ENCODE data around the gene RFESD.
"Not testable (repeated sequence)": the region's sequence is repeated elsewhere in the genome, so short reads cannot be mapped to it uniquely, and the experiment has no call there.

RFESD gene

DNA sequence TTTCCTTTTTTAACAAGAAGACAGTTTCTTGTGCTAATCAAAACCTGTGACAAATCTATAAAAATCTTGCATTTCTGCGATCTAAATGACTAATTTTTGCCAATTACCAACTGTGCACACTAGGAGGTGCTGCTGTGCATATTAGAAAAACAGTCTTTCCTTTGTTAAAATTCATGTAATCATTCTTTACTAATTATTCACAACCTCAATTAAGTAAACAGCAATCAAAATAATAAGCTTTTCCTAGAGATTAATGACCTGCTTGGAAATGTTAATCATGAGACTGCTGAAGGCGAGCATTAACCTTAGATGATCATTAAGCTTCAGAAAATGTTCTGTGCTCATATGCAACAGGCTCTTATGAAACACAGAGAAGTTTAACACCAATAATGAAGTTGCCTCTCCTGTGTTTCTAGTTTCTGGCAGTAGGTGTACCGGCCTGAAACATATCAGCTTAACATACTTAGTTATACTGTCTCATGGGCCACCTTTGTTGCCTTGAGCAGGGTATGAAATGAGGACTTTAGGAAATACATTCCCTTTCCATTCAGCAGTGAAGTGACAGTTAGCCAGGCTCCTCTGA, 17.7 kb downstream of the RFESD start:
- no peak for DNase-seq (ENCODE audit: low read depth)

DNA sequence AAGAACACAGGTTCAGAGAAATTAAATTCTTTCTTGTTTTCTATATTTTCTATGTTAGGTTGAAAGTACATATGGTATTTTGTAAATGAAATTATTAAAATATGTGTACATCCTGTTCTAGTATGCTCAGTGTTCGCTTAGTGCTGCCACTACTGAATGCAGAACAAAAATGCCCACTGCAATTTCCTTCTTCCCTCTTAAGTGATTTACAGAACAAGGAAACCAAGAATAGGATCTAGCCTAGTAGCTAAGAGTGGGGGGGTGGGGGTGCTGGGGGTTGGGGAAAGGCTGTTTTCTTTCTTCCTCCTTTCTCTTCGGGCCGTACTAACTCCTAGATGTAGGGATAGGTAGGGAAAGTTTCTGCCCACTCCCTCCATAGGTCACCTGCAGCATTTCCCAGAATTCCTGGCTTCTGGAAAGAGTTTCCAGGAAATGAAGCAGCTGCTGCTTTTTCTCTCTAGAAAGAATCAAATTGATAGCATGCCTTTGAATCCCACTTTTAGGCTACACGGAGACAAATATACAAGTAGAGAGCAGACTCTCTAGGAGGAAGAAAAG, 20.6 kb downstream of the RFESD start:
- DNase-seq (ENCODE audit: low read depth), result no peak

GRCh38 chr5:95667678-95668077, 21.1 kb downstream of the RFESD start:
- DNase-seq (ENCODE audit: low read depth), result no peak

- DNase-seq (ENCODE audit: low read depth), result no peak
Observed at GRCh38 chr5:95668216-95668615, 21.6 kb downstream of the RFESD start.

- DNase-seq (ENCODE audit: low read depth), result no peak
Observed at GRCh38 chr5:95668728-95669127, 22.2 kb downstream of the RFESD start.

DNA sequence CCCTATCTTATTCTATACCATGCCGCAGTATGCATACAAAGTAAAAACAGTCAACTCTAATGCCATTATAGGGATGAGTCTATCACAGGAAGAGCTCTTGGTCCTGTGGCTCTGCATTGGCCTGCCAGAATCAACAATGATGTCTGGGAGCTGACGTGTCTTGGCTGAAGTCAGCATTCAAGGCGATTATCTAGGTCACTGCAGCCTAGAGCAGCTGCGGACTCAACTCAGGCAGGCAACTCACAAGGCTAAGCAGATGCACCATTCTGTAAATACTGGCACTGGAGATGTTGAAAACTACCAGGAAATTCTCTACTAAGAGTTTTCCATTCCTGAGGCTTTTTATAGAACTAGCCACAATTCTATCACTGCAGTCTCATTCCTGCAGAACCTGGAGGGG, 23.0 kb downstream of the RFESD start:
- no peak for DNase-seq (ENCODE audit: low read depth)

DNA sequence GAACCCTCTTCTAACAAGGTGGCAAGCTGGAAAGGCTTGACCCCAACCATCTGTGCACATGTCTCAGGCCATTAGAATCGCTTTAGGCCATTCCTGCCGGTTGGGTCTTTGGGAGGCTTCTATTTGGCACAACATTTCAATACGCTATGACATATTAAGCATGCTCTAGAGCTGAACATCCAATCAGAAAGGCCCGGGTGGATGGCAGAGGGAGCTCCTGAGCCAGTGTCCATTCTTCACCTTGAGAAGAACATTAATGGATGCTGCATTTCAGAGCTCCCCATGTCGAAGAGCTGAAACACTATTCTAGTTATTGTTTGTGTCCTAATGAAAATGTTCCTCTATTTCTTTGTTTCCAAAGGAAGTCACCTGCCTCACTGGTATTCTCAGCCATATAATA, 23.4 kb downstream of the RFESD start:
- DNase-seq (ENCODE audit: low read depth), result no peak

DNA sequence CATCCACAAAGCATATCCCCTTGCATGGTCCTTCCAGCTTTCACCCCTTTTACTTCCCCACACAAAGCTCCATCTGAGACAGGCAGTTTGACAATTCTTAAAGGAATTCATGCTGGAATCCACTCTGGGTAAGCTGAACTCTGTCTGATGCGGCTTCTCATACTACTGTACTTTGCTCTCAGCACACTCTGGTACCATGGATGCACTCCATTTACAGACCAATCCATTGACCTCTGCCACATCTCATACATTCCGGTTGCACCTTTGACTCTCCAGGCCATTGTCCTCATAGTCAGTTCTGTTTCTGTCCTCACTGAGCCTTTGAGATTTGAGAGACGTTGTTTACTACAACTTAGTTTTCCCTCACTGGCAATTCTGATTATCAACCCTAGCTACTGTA, 24.0 kb downstream of the RFESD start:
- no peak for DNase-seq (ENCODE audit: low read depth)

DNA sequence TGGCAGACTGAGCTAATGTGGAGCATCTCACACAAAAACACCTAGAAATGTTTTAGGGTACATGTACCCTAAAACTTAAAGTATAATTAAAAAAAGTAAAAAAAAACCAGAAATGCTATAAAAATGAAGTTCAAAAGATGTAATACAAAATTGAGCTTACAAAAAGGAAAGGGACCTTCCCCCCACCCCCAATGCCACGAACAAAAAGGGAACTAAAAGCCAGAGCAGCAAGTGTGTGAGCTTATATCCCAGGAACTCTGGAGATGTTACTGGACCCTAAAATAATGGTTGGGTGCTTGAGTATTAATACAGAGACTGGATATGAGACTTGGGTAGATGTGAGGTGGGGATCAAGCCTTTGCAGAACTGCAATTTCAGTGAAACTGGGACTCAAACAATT, 25.2 kb downstream of the RFESD start:
- no peak for DNase-seq (ENCODE audit: low read depth)

DNA sequence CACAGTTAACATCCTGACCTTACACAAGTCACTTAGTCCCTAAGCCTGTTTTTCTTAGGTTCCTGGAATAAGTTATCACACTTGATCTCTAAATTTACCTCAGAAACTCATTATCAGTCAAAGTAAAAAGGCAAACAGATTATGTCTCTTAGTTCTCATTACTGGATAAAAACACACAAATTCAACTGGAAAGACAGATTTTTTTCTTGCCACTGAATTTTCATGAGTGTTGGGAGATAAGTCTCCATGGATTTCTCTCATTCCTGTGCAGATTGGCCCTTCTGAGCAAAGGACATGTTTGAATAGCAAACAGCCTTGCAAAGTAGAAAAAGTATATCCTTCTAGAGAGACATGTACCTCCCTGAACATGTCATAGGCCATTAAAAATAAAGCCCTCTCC, 26.1 kb downstream of the RFESD start:
- DNase-seq (ENCODE audit: low read depth), result no peak

DNA sequence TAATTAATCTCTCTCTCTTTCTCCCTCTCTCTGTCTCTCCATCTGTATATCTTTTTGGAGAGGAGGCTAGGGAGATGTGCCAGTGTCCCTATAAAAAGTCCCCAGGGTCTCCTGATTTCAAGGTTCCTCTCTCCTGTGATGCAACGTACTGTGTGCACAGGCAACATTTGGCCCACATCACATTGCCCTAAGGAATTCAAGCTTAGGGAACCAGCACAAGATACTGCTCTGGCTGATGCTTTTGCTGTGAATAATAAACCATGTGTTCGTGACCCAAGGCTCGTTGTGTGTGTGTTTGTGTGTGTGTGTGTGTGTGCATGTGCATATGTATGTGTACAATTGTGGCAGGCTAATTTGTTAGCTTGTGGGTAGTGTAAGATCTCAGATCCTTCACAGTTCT, 26.5 kb downstream of the RFESD start:
- no peak for DNase-seq (ENCODE audit: low read depth)

DNA sequence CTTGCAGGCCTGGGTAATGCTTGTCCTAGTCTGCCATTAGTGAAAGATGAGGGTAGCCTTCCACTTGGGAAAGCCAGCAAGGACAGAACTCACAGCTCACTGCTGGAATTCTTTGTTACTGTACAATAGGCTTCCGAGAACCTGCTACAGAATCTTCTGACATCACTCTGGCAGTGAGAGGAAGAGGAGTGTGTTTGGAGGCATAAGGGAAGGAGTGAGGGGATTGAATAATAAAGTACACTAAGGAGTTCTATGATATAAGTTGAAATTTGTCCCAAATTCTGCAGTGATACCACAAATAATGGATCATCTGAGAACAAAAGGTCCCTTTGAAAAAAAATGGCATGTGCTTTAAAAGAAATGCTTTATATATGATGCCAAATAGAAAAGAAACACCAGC, 36.3 kb downstream of the RFESD start, which contains the start of gene SPATA9:
Gene SPATA9 (minus strand): TSS at position 101 of the 400 bp plus-strand sequence. CDS start 137 bp downstream, outside the sequence.
- no peak for DNase-seq (ENCODE audit: low read depth)

DNA sequence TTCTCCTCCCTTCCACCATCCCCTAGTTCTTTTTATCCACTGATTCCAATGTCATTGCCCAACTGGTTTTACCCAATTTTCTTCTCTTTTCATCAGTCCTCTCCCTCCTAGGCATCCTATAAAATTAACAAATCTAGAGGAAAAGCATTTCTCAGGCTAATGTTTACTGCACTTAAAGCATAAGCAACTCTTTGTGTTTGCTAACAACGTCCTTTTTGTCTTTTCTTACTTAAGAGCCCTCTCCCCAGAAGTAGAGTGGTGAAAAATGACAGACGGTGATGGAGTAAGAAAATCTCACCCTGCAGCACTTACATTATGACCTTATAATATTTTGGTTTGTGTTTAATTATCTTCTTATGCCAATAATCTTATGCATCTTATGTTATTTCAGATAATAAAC, 37.8 kb downstream of the RFESD start:
- DNase-seq (ENCODE audit: low read depth), result no peak

DNA sequence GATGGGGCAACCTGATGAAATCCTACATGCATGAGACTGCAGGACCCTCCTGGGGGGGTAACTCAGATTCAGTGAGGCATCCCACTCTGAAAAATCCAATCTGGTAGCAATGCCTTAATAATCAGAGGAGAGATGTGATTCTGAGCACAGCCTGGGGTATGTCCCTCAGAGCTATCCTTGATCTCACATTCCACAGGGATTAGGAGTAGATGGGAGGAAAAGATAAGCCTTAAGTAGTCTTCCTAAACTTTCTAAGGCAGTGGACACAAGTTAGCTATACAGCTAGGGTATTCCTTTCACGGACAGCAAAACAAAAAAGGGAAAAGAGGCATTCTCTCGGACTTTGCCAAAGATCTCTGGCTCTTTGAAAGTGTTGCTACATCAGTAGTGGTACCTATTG, 40.1 kb downstream of the RFESD start:
- DNase-seq (ENCODE audit: low read depth), result no peak

- DNase-seq (ENCODE audit: low read depth), result no peak
Observed at GRCh38 chr5:95689680-95690079, 43.1 kb downstream of the RFESD start.

- no peak for DNase-seq (ENCODE audit: low read depth)
Observed at GRCh38 chr5:95690333-95690732, 43.8 kb downstream of the RFESD start.

GRCh38 chr5:95697781-95698681, 51.5 kb downstream of the RFESD start:
- no peak for DNase-seq (ENCODE audit: low read depth)

GRCh38 chr5:95699337-95699736, 52.8 kb downstream of the RFESD start:
- no peak for DNase-seq (ENCODE audit: low read depth)

GRCh38 chr5:95701074-95701473, 54.5 kb downstream of the RFESD start:
- no peak for DNase-seq (ENCODE audit: low read depth)

- DNase-seq (ENCODE audit: low read depth), result no peak
Observed at GRCh38 chr5:95704150-95704549, 57.6 kb downstream of the RFESD start.

DNA sequence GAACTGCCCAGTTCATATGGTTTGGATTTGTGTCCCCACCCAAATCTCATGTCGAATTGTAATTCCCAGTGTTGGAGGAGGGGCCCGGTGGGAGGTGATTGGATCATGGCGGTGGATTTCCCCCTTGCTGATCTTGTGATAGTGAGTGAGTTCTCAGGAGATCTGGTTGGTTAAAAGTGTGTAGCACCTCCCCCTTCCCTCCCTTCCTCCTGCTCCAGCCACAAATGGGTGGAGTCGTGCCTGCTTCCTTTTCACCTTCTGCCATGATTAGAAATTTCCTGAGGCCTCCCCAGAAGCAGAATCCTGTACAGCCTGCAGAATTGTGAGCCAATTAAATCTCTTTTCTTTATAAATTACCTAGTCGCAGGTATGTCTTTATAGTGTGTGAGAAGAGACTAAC, 59.6 kb downstream of the RFESD start:
- not testable (repeated sequence) for DNase-seq (ENCODE audit: low read depth)

GRCh38 chr5:95707055-95707454, 60.5 kb downstream of the RFESD start:
- DNase-seq (ENCODE audit: low read depth), result no peak

Data from stimulated activated CD8-positive, alpha-beta memory T cell treated with anti-CD3 and anti-CD28 coated beads, Interleukin-12 subunit alpha, Interleukin-12 subunit beta, amount 100 ng/mL, for 4 hours (primary cell).